Upper lobe of right lung (tissue), 1 donor: ENCODE measurements around the gene HIBADH. TPM values are rescaled to one million over a fixed set of nuclear protein-coding genes. Genes with fewer than 3 reads are reported as not detected.

Experiments
- ATAC-seq: fragments of 200-7000 bp; cut with Tn5 transposase; one replicate; pipeline ENCODE4 v1.9.1; 2020; ENCODE audit warnings: mild to moderate bottlenecking, moderate library complexity
- DNase-seq: peaks from one replicate; pipeline ENCODE4 v3.0.0-alpha.2; 2020
- H3K27ac ChIP-seq: fragments of 200-600 bp; one replicate; pipeline ENCODE4 v1.8.0; 2022
- H3K27me3 ChIP-seq: fragments of 200-600 bp; one replicate; pipeline ENCODE4 v1.8.0; 2022; ENCODE audit warnings: mild to moderate bottlenecking
- H3K36me3 ChIP-seq: fragments of 200-600 bp; one replicate; pipeline ENCODE4 v1.8.0; 2022
- H3K4me1 ChIP-seq: fragments of 200-600 bp; one replicate; pipeline ENCODE4 v1.8.0; 2022
- H3K4me3 ChIP-seq: fragments of 200-600 bp; one replicate; pipeline ENCODE4 v1.8.0; 2022; ENCODE audit warnings: mild to moderate bottlenecking
- H3K9me3 ChIP-seq: fragments of 200-600 bp; one replicate; pipeline ENCODE4 v1.8.0; 2022
- intact Hi-C: fragments of 100-400 bp; cut with DNase I; formaldehyde crosslinking; loops from one replicate; pipeline ENCODE4 v1.11.0; 2022
- total RNA-seq: library from RNA; stranded (reverse); fragmentation: NEBNext Ultra II Directional; extraction: Animal tissue kit (Norgen Biotek cat#: 25700); gene quantifications from one replicate; pipeline ENCODE4 v1.2.1, GENCODE V29; 2021
- TF ChIP-seq, protein P1 (sequence below): fragments of 200-600 bp; IDR thresholded peaks from one replicate; pipeline ENCODE4 v1.8.0; 2022; ENCODE audit warnings: antibody characterized with exemption
- donor health status: DM: no; HTN: yes; CAD: no; lungs with severe emphysema.

HIBADH gene
- total RNA-seq, 1 donor from 2014 or later: 23.7 TPM

GRCh38 chr7:27608776-27609495, 53.7 kb downstream of the HIBADH start:
- TF ChIP-seq, protein P1, sequence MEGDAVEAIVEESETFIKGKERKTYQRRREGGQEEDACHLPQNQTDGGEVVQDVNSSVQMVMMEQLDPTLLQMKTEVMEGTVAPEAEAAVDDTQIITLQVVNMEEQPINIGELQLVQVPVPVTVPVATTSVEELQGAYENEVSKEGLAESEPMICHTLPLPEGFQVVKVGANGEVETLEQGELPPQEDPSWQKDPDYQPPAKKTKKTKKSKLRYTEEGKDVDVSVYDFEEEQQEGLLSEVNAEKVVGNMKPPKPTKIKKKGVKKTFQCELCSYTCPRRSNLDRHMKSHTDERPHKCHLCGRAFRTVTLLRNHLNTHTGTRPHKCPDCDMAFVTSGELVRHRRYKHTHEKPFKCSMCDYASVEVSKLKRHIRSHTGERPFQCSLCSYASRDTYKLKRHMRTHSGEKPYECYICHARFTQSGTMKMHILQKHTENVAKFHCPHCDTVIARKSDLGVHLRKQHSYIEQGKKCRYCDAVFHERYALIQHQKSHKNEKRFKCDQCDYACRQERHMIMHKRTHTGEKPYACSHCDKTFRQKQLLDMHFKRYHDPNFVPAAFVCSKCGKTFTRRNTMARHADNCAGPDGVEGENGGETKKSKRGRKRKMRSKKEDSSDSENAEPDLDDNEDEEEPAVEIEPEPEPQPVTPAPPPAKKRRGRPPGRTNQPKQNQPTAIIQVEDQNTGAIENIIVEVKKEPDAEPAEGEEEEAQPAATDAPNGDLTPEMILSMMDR: no peak
- intact Hi-C loops: no loop called here

DNA sequence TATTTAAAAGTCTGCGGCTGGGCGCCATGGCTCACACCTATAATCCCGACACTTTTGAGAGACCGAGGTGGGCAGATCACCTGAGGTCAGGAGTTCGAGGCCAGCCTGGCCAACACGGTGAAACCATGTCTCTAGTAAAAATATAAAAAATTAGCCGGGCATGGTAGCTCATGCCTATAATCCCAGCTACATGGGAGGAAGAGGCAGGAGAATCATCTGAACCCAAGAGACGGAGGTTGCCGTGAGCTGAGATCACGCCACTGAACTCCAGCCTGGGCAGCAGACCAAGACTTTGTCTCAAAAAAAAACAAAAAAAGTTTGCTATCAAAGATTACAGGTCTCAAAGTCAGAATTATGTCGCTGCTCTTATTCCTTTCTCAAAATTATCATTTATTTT, 55.5 kb downstream of the HIBADH start:
- no peak overlapping the region for H3K4me3 ChIP-seq
- ATAC-seq: no peak
- H3K27ac ChIP-seq: no peak overlapping the region
- DNase-seq: no peak
- TF ChIP-seq, protein P1: no peak
- no peaks in the 10 kb centered on the region for H3K27me3 ChIP-seq
- intact Hi-C loops: no loop called here
- H3K9me3 ChIP-seq: no peaks in the 10 kb centered on the region
- H3K4me1 ChIP-seq: no peaks in the 10 kb centered on the region
- H3K36me3 ChIP-seq: no peaks in the 10 kb centered on the region

More at GRCh38 chr7:27608776-27609495, 53.7 kb downstream of the HIBADH start:
- no peaks in the 10 kb centered on the region for H3K9me3 ChIP-seq
- H3K36me3 ChIP-seq: no peaks in the 10 kb centered on the region
- no peak overlapping the region for H3K27ac ChIP-seq
- ATAC-seq (no peak), DNase-seq (no peak)
- no peak overlapping the region for H3K4me3 ChIP-seq
- H3K4me1 ChIP-seq: no peaks in the 10 kb centered on the region
- no peaks in the 10 kb centered on the region for H3K27me3 ChIP-seq

- H3K4me1 ChIP-seq: no peaks in the 10 kb centered on the region
- no peaks in the 10 kb centered on the region for H3K36me3 ChIP-seq
- H3K27ac ChIP-seq: no peak overlapping the region
- no peak overlapping the region for H3K4me3 ChIP-seq
- no peaks in the 10 kb centered on the region for H3K9me3 ChIP-seq
- DNase-seq (no peak), ATAC-seq (no peak)
- TF ChIP-seq, protein P1: no peak
- H3K27me3 ChIP-seq: no peaks in the 10 kb centered on the region
- intact Hi-C loops: no loop called here
Observed at GRCh38 chr7:27606270-27607209, 56.1 kb downstream of the HIBADH start.

- TF ChIP-seq, protein P1: peak; percentile 41
- no peak for ATAC-seq
- Histone ChIP-seq H3K4me1 (no peaks in the 10 kb centered on the region), H3K27me3 (no peaks in the 10 kb centered on the region), H3K9me3 (no peaks in the 10 kb centered on the region), H3K36me3 (no peaks in the 10 kb centered on the region), H3K27ac (no peak overlapping the region), H3K4me3 (no peak overlapping the region)
- intact Hi-C loops: no loop called here
- DNase-seq: no peak
Observed at GRCh38 chr7:27605689-27606269, 56.9 kb downstream of the HIBADH start.

- Histone ChIP-seq H3K9me3 (no peaks in the 10 kb centered on the region), H3K4me3 (no peak overlapping the region), H3K4me1 (no peaks in the 10 kb centered on the region), H3K36me3 (no peaks in the 10 kb centered on the region), H3K27me3 (no peaks in the 10 kb centered on the region), H3K27ac (no peak overlapping the region)
- no peak for ATAC-seq
- TF ChIP-seq, protein P1: no peak
- intact Hi-C loops: no loop called here
- no peak for DNase-seq
Observed at GRCh38 chr7:27605283-27605682, 57.4 kb downstream of the HIBADH start.
